Prostate gland (tissue), 2 donors: ENCODE data around the gene PGF.

Experiments
- POLR2A ChIP-seq: fragments of 450-650 bp; IDR thresholded peaks from one replicate; pipeline ENCODE4 v1.6.1; 2016; ENCODE audit warnings: antibody characterized with exemption, mild to moderate bottlenecking
- TF ChIP-seq, protein P1 (sequence below), 4 experiments: fragments of 200-600 bp in 2 of 4; fragments of 450-650 bp in 2 of 4; sonication (generic) in 2 of 4; IDR thresholded peaks; 1 replicate in 3 of 4; 2 replicates in 1 of 4; pipeline ENCODE4 v1.5.1; 2016 to 2019; ENCODE audit warnings: antibody characterized with exemption in 4 of 4, mild to moderate bottlenecking in 2 of 4, moderate library complexity in 2 of 4

DNA sequence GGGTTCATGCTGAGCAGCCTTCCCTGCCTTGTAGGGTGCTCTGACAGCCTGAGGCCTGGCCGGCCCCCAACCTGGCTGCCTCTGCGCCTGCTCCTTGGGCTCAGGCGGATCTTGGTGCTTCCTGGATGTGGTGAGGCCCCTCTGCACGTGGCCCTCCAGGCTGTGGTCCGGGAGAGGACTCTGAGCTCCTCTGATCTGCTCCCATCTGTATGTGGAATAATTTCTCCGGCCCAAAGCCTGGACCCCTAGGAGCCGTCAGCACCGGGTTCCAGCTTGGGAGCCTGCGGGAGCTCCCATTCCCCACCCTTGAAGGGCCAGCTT, 26.0 kb upstream of the PGF start:
- TF ChIP-seq, protein P1, sequence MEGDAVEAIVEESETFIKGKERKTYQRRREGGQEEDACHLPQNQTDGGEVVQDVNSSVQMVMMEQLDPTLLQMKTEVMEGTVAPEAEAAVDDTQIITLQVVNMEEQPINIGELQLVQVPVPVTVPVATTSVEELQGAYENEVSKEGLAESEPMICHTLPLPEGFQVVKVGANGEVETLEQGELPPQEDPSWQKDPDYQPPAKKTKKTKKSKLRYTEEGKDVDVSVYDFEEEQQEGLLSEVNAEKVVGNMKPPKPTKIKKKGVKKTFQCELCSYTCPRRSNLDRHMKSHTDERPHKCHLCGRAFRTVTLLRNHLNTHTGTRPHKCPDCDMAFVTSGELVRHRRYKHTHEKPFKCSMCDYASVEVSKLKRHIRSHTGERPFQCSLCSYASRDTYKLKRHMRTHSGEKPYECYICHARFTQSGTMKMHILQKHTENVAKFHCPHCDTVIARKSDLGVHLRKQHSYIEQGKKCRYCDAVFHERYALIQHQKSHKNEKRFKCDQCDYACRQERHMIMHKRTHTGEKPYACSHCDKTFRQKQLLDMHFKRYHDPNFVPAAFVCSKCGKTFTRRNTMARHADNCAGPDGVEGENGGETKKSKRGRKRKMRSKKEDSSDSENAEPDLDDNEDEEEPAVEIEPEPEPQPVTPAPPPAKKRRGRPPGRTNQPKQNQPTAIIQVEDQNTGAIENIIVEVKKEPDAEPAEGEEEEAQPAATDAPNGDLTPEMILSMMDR (IDR thresholded peaks at IDR 0.05) = no peak
- TF ChIP-seq POLR2A = no peak
